Activated CD8-positive, alpha-beta memory T cell treated with anti-CD3 and anti-CD28 coated beads, Interleukin-2, amount 50 U/mL, for 48 hours (primary cell): ENCODE measurements around the gene B4GALNT4.
"Not testable (repeated sequence)": the region's sequence is repeated elsewhere in the genome, so short reads cannot be mapped to it uniquely, and the experiment has no call there.

Experiments used
- DNase-seq: peaks from one replicate; pipeline ENCODE4 v3.0.0-alpha.2; 2020

The B4GALNT4 gene

GRCh38 chr11:336659-337198 lies 32.6 kb upstream of the B4GALNT4 start:
- no peak for DNase-seq

- no peak for DNase-seq
These were observed 31.6 kb upstream of the B4GALNT4 start for GRCh38 chr11:337711-338110.

- no peak for DNase-seq
These were observed 29.3 kb upstream of the B4GALNT4 start for GRCh38 chr11:339963-340362.

- no peak for DNase-seq
These were observed 28.5 kb upstream of the B4GALNT4 start for GRCh38 chr11:340539-341512.

- no peak for DNase-seq
These were observed 27.0 kb upstream of the B4GALNT4 start for GRCh38 chr11:342328-342727.

- no peak for DNase-seq
These were observed 24.3 kb upstream of the B4GALNT4 start for GRCh38 chr11:344836-345578.

GRCh38 chr11:346529-346928 lies 22.8 kb upstream of the B4GALNT4 start:
- no peak for DNase-seq

GRCh38 chr11:349270-349954 lies 19.9 kb upstream of the B4GALNT4 start:
- not testable (repeated sequence) for DNase-seq

GRCh38 chr11:350033-350722 lies 19.1 kb upstream of the B4GALNT4 start:
- peak; percentile 49 for DNase-seq

- peak; percentile 53 for DNase-seq
These were observed 18.5 kb upstream of the B4GALNT4 start for GRCh38 chr11:350723-351255.

- DNase-seq, result peak; percentile 45
These were observed 17.9 kb upstream of the B4GALNT4 start for GRCh38 chr11:351411-351810.

GRCh38 chr11:352456-353031 lies 16.8 kb upstream of the B4GALNT4 start:
- DNase-seq, result peak; percentile 42

GRCh38 chr11:353179-353873 lies 16.0 kb upstream of the B4GALNT4 start:
- DNase-seq, result peak; percentile 54

- peak; percentile 94 for DNase-seq
These were observed 13.5 kb upstream of the B4GALNT4 start for GRCh38 chr11:355581-356458.

- no peak for DNase-seq
These were observed 12.7 kb upstream of the B4GALNT4 start for GRCh38 chr11:356610-357009.

GRCh38 chr11:357582-357981 lies 11.7 kb upstream of the B4GALNT4 start:
- DNase-seq, result no peak

GRCh38 chr11:358129-358800 lies 11.0 kb upstream of the B4GALNT4 start:
- DNase-seq, result no peak

- no peak for DNase-seq
These were observed 10.1 kb upstream of the B4GALNT4 start for GRCh38 chr11:359181-359714.
